Gastroesophageal sphincter (tissue), 3 donors: ENCODE measurements around the gene FAM124A.

Experiments
- CTCF ChIP-seq, 4 experiments: fragments of 200-600 bp in 2 of 4; fragments of 450-650 bp in 2 of 4; sonication (generic) in 1 of 4; IDR thresholded peaks; one replicate each; pipeline ENCODE4 v1.5.1; 2017 to 2019; ENCODE audit warnings: antibody characterized with exemption in 4 of 4, mild to moderate bottlenecking in 2 of 4, moderate library complexity in 2 of 4
- EP300 ChIP-seq: sonication (generic); formaldehyde crosslinking; IDR thresholded peaks from one replicate; pipeline ENCODE4 v1.6.1; 2017; ENCODE audit warnings: antibody characterized with exemption, mild to moderate bottlenecking
- POLR2A ChIP-seq, 2 donors: fragments of 450-650 bp; IDR thresholded peaks; one replicate each; pipeline ENCODE4 v1.6.1; 2017; ENCODE audit warnings: antibody characterized with exemption in 2 of 2, mild to moderate bottlenecking in 2 of 2, moderate library complexity in 1 of 2

GRCh38 chr13:51270623-51271415, 48.6 kb downstream of the FAM124A start:
- no peak for TF ChIP-seq POLR2A (IDR thresholded peaks at IDR 0.05)
- TF ChIP-seq CTCF (IDR thresholded peaks at IDR 0.05), result no peak
- no peak for TF ChIP-seq EP300
